GM19193 (cell line): ENCODE results near the gene DPP6.

Source experiments
- POLR2A ChIP-seq: IDR thresholded peaks from 4 replicates; pipeline ENCODE4 v1.6.1; 2011; ENCODE audit not compliant: insufficient read depth, insufficient read length; ENCODE audit errors: extremely low read depth

DPP6 gene

DNA sequence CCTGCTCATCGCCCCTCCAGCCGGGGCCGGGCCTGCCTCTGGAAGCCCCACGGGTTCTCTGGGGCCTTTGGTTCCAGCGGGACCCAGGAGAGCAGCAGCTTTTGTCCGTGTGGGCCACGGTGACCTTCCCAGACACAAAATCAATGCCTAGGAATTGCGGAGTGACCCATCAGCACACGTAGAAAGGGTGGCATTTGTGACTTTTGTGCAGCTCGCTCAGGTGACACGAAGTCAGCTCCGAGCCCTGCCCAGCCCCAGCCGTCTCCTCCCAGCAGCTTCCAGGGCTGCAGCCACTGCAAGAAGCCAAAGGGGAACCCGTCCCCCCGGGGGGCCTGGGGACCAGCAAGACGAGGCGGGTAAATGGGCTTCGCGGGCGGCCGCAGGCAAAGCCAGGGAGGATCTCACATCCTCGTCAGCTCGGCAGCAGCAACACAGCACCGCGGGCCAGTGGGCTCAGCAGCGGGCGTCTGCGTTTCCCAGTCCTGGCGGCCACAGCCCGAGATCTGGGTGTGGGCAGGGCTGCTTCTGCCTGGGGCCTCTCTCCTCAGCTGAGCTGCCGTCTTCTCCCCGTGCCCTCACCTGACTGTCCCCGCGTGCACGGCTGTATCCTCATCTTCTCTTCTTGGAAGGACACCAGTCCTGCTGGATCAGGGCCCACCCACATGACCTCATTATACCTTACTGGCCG lies 862.3 kb downstream of the DPP6 start:
- no peak for TF ChIP-seq POLR2A

DNA sequence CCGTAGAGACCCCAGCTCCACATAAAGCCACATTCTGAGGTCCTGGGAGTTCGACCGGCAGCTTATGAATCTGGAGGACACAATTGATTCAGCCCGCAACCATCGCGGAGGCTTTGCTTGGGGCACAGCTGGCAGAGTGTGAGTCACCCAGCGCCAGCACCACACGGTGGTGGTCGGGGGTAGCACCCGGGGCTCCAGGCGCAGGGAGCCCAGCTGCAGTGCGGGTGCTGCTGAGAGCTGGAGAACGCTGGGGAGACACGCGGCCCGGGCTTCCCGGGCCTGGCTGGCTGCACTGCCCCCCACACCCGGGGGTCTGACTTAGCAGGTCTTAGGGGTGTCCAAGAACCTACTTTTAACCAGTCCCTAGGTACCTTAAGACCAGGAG lies 862.8 kb downstream of the DPP6 start:
- no peak for TF ChIP-seq POLR2A

DNA sequence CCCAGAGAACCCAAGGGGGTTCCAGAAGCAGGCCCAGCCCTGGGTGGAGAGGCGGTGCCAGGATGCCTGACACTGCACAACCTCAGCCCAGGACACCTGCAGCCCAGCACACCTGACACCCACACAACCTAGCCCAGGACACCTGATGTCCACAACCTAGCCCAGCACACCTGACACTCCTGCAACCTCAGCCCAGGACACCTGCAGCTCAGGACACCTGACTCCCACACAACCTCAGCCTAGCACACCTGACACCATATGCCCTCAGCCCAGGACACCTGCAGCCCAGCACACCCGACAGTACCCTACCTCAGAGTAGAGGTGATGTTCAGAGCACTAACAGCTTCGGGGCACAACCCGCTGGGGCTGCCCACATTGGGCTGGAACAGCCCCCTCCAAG lies 863.4 kb downstream of the DPP6 start:
- no peak for TF ChIP-seq POLR2A

DNA sequence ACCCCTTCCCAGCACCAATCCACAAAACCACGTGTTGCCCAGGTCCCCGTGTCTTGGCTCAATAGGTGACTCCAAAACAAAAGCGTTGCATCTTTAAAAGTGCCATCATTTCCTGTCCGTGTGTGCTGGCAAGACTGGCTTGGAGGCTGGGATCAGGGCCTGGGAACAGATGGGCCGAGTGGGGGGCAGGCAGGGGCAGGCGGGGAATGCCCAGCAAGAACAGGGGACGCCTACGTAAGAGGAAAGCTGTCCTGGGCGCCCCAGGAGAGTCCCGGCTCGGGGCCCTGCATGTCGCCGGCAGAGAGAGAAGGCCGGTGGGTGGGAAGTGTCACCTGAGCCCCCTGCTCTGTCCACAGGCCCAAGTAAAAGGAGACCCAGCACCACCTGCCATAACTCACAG lies 864.2 kb downstream of the DPP6 start:
- TF ChIP-seq POLR2A = no peak

DNA sequence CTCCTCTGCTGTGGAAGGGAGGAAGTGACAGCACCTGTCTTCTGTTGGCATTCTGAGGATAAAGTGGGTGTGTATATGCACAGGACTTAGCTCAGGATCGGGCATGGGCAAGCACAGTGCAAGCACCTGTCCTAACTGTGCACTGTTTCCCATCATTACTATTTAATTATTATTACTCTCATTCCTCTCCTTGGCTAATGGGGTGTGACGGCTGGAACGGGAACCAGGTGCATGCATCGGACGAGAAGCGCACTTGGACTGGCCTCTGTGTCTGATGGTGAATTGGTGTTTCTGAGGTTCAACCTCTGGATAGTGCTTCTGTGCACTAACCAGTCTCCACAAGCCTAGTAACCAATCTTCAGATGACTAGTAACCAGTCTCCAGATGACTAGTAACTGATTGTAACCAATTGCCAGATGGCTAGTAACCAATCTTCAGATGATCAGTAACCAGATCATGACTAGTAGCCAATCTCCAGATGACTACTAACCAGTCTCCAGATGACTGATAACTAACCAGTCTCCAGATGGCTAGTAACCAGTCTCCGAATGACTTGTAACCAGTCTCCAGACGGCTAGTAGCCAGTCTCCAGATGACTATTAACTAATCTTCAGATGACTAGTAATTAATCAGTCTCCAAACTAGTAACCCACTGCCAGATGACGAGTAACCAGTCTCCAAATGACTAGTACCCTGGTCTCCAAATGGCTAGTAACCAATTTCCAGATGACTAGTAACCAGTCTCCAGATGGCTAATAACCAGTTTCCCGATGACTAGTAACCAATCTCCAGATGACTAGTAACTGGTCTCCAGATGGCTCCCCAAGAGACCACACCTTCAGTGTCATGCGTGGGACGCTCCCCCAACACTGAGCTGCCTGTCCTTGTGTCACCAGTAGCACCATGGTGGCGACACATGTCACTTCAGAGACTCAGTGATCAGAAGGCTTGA lies 864.9 kb downstream of the DPP6 start:
- TF ChIP-seq POLR2A = no peak

DNA sequence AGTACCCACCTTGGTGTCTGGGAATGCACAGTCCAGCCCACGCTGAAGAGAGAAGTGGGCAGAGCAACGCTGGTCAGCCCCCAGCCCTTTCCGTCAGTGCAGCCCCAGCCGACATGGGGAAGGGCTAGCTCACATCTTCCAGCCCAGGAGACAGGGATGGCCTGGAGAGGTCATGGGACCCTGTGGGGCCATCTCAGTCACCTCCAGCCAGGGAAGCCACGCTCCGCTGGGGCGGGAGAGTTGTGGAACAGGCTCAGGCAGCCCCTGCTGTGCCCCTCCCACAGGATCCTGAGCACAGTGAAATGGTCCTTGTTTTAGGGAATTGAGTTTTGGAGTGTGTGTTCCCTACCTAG lies 865.6 kb downstream of the DPP6 start:
- no peak for TF ChIP-seq POLR2A

DNA sequence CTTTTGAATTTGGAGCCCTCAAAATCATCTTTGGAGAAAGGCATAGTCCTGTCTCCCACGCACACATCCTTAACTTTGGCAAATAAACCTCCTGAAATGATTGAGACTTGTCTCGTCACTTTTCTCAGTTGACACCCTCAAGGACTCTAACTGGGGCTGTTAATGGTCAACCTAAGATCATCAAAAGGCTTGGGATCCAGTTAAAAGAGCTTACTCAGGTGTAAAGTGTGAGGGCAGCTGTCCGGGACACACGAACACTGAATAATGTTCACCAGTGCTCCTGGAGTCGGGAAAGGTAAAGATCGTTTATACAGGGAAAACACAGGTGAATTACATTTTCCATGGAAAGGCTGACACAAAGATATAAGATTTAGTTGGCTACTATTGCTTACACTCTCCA lies 866.1 kb downstream of the DPP6 start:
- no peak for TF ChIP-seq POLR2A

DNA sequence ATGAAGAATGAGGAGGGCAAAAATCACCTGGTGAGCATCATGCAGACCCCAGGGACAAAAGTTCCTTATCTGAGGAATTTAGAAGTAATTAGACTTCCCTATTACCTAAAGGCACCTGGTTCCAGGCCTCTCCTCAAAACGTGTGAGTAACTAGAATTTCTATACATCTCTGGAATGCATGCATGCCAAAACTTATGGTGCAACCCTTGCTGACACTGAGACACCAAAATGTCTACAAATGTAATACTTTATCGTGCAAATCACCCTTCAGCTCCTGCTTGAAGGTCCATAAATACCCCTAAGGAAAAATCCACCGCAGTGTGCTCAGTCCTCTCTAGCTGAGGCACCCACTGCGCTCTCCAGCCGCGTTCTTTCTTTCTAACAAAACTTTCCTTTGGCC lies 866.5 kb downstream of the DPP6 start:
- no peak for TF ChIP-seq POLR2A

DNA sequence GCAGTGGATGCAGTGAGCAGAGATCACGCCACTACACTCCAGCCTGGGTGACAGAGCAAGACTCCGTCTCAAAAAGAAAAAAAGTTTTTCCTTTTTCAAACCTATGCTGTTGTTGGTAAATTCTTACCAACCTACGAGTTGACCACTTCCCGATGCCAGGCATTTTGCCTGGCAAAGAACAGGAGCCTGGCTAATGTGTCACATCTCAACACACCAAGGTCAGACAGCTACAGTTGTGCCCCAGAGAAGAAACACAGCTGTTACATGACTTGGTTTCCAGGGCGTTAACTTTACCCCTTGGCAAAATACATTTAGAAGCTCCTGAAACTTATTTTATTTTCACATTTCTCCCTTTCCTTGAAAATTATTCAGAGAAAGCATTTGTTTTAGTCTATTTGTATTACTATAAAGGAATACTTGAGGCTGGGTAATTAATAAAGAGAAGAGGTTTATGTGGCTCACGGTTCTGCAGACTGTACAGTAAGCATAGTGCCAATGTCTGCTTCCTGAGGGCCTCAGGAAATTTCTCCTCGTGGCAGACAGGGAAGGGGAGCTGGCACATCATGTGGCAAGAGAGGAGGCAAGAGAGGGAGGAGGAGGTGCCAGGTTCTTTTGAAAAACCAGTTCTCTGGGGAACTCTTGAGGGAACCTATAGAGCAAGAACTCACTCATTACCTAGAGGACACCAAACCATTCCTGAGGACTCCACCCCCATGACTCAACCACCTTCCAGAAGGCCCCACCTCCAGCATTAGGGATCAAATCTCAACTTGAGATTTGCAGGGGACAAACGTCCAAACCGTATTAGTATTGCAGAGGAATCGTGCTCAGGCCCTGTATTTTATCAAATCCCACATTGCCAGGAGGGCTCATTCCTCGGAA lies 867.4 kb downstream of the DPP6 start:
- no peak for TF ChIP-seq POLR2A

DNA sequence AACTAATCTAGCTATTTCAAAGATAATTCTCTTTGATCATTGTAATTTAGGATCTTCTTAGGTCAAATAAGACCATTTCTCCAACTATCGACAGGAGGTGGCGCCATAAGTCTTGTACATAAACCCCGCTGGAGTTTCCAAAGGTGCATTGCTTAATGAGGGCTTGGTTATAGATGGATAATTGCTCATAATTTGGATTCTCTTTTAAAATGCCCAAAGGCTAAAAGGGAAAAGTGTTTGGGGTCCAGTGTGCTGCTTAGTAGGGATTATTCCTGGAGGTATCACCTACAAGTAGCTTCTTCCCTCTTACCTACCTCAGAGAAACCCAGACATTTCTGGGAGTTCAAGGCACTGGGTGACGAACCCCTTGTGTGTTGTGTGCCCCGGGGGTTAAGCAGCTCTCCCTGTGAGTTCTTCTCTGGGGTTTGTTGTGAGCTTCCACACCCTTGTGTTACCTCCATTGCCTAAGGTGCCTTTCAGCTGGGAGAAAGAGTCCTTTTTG lies 875.5 kb downstream of the DPP6 start:
- TF ChIP-seq POLR2A = no peak

DNA sequence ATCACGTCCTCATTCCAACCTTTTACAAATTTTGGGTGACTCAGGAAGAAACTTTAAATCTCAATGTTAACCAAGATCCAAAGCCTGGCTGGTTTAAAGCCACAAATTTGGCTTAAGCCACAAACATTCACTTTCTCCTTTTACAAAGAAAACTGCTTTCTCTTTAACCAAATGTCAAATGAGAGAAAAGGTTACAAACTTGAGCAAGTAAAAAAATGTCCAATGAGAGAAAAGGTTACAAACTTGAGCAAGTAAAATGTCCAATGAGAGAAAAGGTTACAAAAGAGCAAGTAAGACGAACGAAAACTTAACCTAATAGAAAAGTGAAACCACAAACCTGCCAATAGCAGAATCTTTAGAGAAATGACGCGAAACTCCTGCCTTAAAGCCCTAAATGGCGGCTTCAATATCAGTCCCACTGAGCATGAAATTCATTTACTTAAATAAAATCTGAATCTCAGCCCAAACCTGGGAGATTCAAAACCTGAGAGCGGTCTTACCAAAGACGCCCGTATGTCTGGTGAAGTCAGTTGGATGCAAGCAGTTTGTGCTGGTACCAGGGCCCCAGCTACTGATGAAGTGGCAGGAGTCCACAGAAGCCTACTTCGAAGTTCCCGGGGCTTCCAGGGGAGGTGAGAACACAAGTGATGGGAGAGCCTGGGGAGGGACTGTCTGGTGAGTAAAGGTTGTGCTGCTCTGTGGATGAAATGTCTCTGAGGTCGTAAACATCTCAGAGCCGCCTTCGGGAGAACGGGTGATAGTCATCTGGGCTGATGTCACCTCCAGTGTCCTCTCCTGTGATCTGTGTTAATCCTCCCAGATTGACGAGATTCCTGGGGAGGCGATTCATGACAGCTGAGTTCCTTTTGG lies 876.2 kb downstream of the DPP6 start:
- TF ChIP-seq POLR2A = no peak

DNA sequence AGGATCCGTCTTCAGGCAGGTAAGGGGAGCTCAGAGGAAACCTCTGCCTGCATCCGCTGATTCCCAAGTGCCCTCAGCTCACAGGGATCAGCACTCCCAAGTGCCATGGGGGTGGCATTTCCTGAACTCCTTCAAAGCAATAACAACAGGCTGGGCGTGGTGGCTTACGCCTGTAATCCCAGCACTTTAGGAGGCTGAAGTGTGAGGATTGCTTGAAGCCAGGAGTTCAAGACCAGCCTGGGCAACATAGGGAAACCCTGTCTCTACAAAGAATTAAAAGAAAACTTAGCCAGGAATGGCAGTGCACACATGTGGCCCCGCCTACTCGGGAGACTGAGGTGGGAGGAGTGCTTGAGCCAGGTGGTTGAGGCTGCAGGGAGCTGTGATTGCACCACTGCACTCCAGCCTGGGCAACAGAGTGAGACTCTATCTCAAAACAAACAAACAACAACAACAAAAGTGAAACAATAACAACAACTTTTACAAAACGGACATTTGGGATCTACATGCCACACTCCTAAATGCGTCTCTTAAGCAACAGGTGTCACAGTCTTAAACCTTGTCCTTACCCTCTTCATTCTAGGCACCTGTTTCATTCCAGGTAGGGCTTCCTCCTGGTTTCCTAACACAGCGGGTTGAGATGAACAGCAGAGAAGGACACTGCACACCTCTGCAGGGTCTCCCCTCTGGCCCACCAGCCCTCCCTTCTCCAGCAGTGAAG lies 877.0 kb downstream of the DPP6 start:
- TF ChIP-seq POLR2A = no peak

DNA sequence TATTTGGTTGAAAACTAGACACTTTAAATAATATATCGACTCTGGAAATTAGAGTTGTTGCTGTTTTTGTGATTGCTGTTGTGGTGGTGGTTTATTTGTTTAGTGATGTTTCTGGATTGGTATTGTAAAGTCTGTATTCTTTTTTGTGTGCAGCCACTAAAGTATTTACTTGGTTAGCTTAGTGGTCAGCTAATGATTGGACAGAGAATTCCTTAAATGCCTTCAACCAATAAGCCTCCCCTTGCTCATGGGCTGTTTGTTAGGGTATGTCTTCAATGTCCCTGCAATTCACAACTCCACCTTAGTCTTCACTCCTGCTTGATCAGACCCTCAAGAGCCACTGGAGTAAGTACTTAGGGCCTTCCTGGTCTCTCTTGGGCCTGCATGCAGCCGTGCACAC lies 879.7 kb downstream of the DPP6 start:
- no peak for TF ChIP-seq POLR2A

DNA sequence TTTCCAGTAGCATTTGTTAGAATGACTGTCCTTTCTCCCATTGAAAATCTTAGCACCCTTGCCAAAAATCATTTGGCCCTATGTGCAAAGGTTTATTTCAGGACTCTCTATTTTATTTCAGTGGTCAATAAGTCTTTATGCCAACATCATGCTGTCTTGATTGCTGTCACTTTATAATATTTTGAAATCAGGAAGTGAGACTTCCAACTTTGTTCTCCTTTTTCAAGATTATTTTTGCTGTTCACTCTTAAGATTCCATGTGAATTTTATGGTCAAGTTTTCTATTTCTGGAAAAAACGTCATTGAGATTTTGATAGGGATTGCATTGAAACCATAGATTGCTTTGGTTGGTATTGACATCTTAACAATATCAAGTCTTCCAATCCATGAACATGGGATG lies 885.6 kb downstream of the DPP6 start:
- TF ChIP-seq POLR2A = no peak

DNA sequence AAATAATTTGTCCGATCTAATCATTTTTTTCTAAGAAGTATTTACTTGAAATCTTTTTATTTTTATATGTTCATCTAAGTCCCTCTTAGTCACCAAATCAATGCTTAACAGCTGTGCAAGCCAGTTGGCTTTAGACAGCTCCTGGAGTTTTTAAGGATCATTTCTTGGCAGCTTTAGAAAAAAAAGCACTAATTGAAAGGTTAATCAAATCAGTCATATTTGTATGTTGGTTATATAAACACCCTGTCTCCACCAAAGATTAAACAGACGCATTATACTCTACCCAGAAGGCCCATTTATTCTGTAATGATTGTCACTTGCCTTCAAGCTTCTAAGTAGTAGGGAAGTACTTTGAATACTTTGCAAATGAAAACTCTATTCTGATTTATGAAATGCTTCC lies 890.5 kb downstream of the DPP6 start:
- no peak for TF ChIP-seq POLR2A
